Panc1 (cell line): ENCODE measurements around the gene ABCB8.

Experiments
- CTCF ChIP-seq: fragments of 450-650 bp; IDR thresholded peaks from 2 replicates; pipeline ENCODE4 v1.5.1; 2017; ENCODE audit warnings: mild to moderate bottlenecking
- SIN3A ChIP-seq: IDR thresholded peaks from 2 replicates; pipeline ENCODE4 v1.6.1; 2012; ENCODE audit warnings: low read depth, mild to moderate bottlenecking, low read length, moderate library complexity, borderline replicate concordance; ENCODE audit not compliant: insufficient read depth

GRCh38 chr7:151006590-151007300 lies 21.5 kb upstream of the ABCB8 start:
- TF ChIP-seq SIN3A (no peak), CTCF (no peak)
